A549 (cell line): ENCODE results near the gene NRAP. TPM values are rescaled to one million over a fixed set of nuclear protein-coding genes. Genes with fewer than 3 reads are reported as not detected.

Source experiments
- ATAC-seq, 2 experiments: fragments of 200-7000 bp in 1 of 2; fragments of >200 bp in 1 of 2; cut with Nextera tagmentation in 1 of 2; cut with Tn5 transposase in 1 of 2; 3 replicates each; pipeline versions ENCODE4 v1.8.0 to v1.9.1; 2018 to 2020; ENCODE audit warnings: mild to moderate bottlenecking in 1 of 2, moderate library complexity in 1 of 2
- CTCF ChIA-PET: fragments of 300-600 bp; sonication (Branson Sonifier 250); formaldehyde crosslinking; extraction: SDS; loops from one replicate; lab custom pipeline; 2021; ENCODE audit warnings: antibody characterized with exemption, inconsistent platforms; lab: Yijun Ruan, JAX
- POLR2A ChIA-PET: fragments of 350-600 bp; formaldehyde crosslinking; extraction: SDS; loops from one replicate; lab custom pipeline; 2021; ENCODE audit warnings: antibody characterized with exemption, inconsistent platforms; lab: Yijun Ruan, JAX
- DNase-seq, 2 experiments: peaks; one replicate each; pipeline versions ENCODE4 v3.0.0 to v3.0.0-alpha.2; 2011 to 2016; ENCODE audit warnings: low read depth in 1 of 2, low spot score in 1 of 2
- FAIRE-seq: peaks from 2 replicates; lab custom pipeline; 2011; peaks lifted over from hg19 to GRCh38; lab: Jason Lieb, UNC
- H3K27ac ChIP-seq, 2 experiments: fragments of >200 bp; sonication (Bioruptor Twin); formaldehyde crosslinking; 3 replicates each; pipeline ENCODE4 v1.5.1; 2016 to 2017
- H3K4me1 ChIP-seq: fragments of >200 bp; sonication (Bioruptor Twin); formaldehyde crosslinking; 3 replicates; pipeline ENCODE4 v1.6.1; 2016
- H3K4me2 ChIP-seq: fragments of >200 bp; sonication (Bioruptor Twin); formaldehyde crosslinking; 3 replicates; pipeline ENCODE4 v1.6.1; 2016
- H3K4me3 ChIP-seq: fragments of >200 bp; sonication (Bioruptor Twin); formaldehyde crosslinking; 3 replicates; pipeline ENCODE4 v1.5.1; 2016
- H3K9me3 ChIP-seq: fragments of >200 bp; sonication (Bioruptor Twin); formaldehyde crosslinking; 3 replicates; pipeline ENCODE4 v1.6.1; 2016
- BHLHE40 ChIP-seq: IDR thresholded peaks from 2 replicates; pipeline ENCODE4 v1.6.1; 2012; ENCODE audit warnings: low read depth, low read length, inconsistent platforms
- CHD4 ChIP-seq: fragments of 200-600 bp; sonication (generic); IDR thresholded peaks from 2 replicates; pipeline ENCODE4 v1.6.1; 2016; ENCODE audit warnings: antibody characterized with exemption, mild to moderate bottlenecking, borderline replicate concordance
- EHF ChIP-seq: fragments of 250-450 bp; sonication (Bioruptor Pico); IDR thresholded peaks from 2 replicates; pipeline ENCODE4 v1.5.0; 2020; ENCODE audit warnings: mild to moderate bottlenecking
- EP300 ChIP-seq, 2 experiments: fragments of >200 bp; sonication (Bioruptor Twin); formaldehyde crosslinking; IDR thresholded peaks; 2 replicates in 1 of 2; 3 replicates in 1 of 2; pipeline ENCODE4 v1.6.1; 2016 to 2017
- FOSB ChIP-seq: fragments of 250-450 bp; sonication (Bioruptor Pico); IDR thresholded peaks from 2 replicates; pipeline ENCODE4 v1.5.0; 2020; ENCODE audit warnings: mild to moderate bottlenecking, moderate library complexity
- FOSL2 ChIP-seq, 2 experiments: fragments of 450-650 bp in 1 of 2; fragments of >200 bp in 1 of 2; sonication (Bioruptor Twin) in 1 of 2; formaldehyde crosslinking; IDR thresholded peaks; 2 replicates each; pipeline versions ENCODE4 v1.5.0 to v1.6.1; 2016 to 2020; ENCODE audit warnings: mild to moderate bottlenecking in 1 of 2, moderate library complexity in 1 of 2
- FOXS1 ChIP-seq: fragments of 250-450 bp; sonication (Bioruptor Pico); IDR thresholded peaks from 2 replicates; pipeline ENCODE4 v1.5.0; 2020; ENCODE audit warnings: mild to moderate bottlenecking, moderate library complexity
- HEYL ChIP-seq: fragments of 250-450 bp; sonication (Bioruptor Pico); IDR thresholded peaks from 2 replicates; pipeline ENCODE4 v1.8.0; 2021; ENCODE audit warnings: mild to moderate bottlenecking, moderate library complexity
- HOXB5 ChIP-seq: fragments of 250-450 bp; sonication (Bioruptor Pico); IDR thresholded peaks from 2 replicates; pipeline ENCODE4 v1.5.0; 2020; ENCODE audit warnings: mild to moderate bottlenecking, moderate library complexity
- JUN ChIP-seq, 2 experiments: fragments of >200 bp; sonication (Bioruptor Twin); formaldehyde crosslinking; IDR thresholded peaks; 2 replicates in 1 of 2; 3 replicates in 1 of 2; pipeline ENCODE4 v1.6.1; 2016 to 2017
- KDM1A ChIP-seq: fragments of 200-600 bp; sonication (generic); IDR thresholded peaks from 2 replicates; pipeline ENCODE4 v1.6.1; 2016; ENCODE audit warnings: low read depth, mild to moderate bottlenecking
- MAZ ChIP-seq: fragments of 150-350 bp; IDR thresholded peaks from 2 replicates; pipeline ENCODE4 v1.6.1; 2014; ENCODE audit warnings: antibody characterized with exemption, low read depth, low read length, borderline replicate concordance
- NFE2L2 ChIP-seq: fragments of 150-350 bp; conservative IDR thresholded peaks from 2 replicates; pipeline ENCODE4 v1.6.1; 2014; ENCODE audit warnings: low read length
- NPAS2 ChIP-seq: fragments of 250-450 bp; sonication (Bioruptor Pico); IDR thresholded peaks from 2 replicates; pipeline ENCODE4 v1.8.0; 2022; ENCODE audit warnings: mild to moderate bottlenecking, moderate library complexity, borderline replicate concordance
- NR3C1 ChIP-seq: fragments of >200 bp; sonication (Bioruptor Twin); formaldehyde crosslinking; IDR thresholded peaks from 3 replicates; pipeline ENCODE4 v1.6.1; 2017
- RARB ChIP-seq: fragments of 250-450 bp; sonication (Bioruptor Pico); IDR thresholded peaks from 2 replicates; pipeline ENCODE4 v1.8.0; 2021; ENCODE audit warnings: mild to moderate bottlenecking, moderate library complexity
- SMC3 ChIP-seq: fragments of >200 bp; sonication (Bioruptor Twin); formaldehyde crosslinking; IDR thresholded peaks from 3 replicates; pipeline ENCODE4 v1.6.1; 2018; ENCODE audit warnings: inconsistent platforms
- TP53 ChIP-seq: fragments of 250-450 bp; sonication (Bioruptor Pico); IDR thresholded peaks from 2 replicates; pipeline ENCODE4 v1.5.0; 2021; ENCODE audit warnings: mild to moderate bottlenecking, moderate library complexity
- ZC3H11A ChIP-seq: fragments of 450-650 bp; IDR thresholded peaks from 2 replicates; pipeline ENCODE4 v1.6.1; 2014; ENCODE audit warnings: antibody characterized with exemption, mild to moderate bottlenecking
- ZFP36 ChIP-seq: fragments of 450-650 bp; IDR thresholded peaks from 2 replicates; pipeline ENCODE4 v1.6.1; 2014; ENCODE audit warnings: borderline replicate concordance; ENCODE audit not compliant: partially characterized antibody
- WGBS: methylation state at CpG from one replicate; pipeline ENCODE4 v1.1.6; 2017; ENCODE audit errors: missing lambda C conversion rate; 5-methylcytosine and 5-hydroxymethylcytosine counted together
- polyA plus RNA-seq, 4 experiments: library from polyadenylated mRNA; depleted of rRNA in 3 of 4; stranded (reverse); fragments of >200 nt; fragmentation: RNase III in 1 of 4; extraction: RNeasy Plus Mini Kit Qiagen cat#74134 plus additional on column Dnase treatment in 1 of 4; gene quantifications; 2 replicates in 3 of 4; 3 replicates in 1 of 4; pipeline ENCODE4 v1.2.3, GENCODE V29; 2011 to 2017
- TF ChIP-seq, protein P1 (sequence below): IDR thresholded peaks from 2 replicates; pipeline ENCODE4 v1.6.1; 2012
- TF ChIP-seq, protein P2 (sequence below): IDR thresholded peaks from 2 replicates; pipeline ENCODE4 v1.6.1; 2012; ENCODE audit warnings: low read depth, borderline replicate concordance
- TF ChIP-seq, protein P3 (sequence below): fragments of >200 bp; sonication (Bioruptor Twin); formaldehyde crosslinking; IDR thresholded peaks from 3 replicates; pipeline ENCODE4 v1.6.1; 2016
- TF ChIP-seq, protein P4 (sequence below): IDR thresholded peaks from 2 replicates; pipeline ENCODE4 v1.6.1; 2012

Gene NRAP
- polyA plus RNA-seq, 2 of the 4 experiments (the other 2 are of a cell fraction): not detected

DNA sequence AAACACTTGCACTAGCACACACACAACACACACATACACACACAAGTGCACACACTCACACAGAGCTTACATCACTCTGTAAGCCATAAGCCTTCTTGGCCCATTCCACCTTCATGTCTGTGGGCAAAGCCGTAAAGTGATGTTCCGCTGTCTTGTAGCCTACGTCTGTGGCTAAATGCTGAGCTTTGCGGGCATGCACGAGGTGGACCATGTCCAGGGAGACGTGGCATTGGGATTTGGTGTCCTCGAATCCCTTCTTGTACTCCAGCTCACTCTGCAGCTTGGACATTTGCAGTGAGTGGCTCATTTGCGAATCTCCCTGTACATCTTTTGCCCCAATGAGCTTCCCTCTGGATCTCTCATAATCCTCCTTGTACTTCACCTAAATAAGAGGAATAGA lies 42.0 kb downstream of the NRAP start:
- no peaks in the 10 kb centered on the region for H3K9me3 ChIP-seq
- no peak overlapping the region for H3K4me3 ChIP-seq
- H3K4me1 ChIP-seq: no peaks in the 10 kb centered on the region
- WGBS: 46% methylated on average over 8 of the region's 8 CpGs
- H3K4me2 ChIP-seq: no peak overlapping the region
- POLR2A ChIA-PET: no interaction called here
- FAIRE-seq: no peak
- no peak for TF ChIP-seq MAZ
- no peak for TF ChIP-seq HEYL (CRISPR knock-in tag)
- TF ChIP-seq, protein P1, sequence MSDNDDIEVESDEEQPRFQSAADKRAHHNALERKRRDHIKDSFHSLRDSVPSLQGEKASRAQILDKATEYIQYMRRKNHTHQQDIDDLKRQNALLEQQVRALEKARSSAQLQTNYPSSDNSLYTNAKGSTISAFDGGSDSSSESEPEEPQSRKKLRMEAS: no peak
- CTCF ChIA-PET: interaction anchor here (0.6 to 1.0 kb wide), 5 partner anchors 9 to 1937 kb away, joined by 3 to 4 read pairs (median 3); no protein-coding TSS in a partner anchor
- ATAC-seq: no peak
- no peak for DNase-seq
- no peak overlapping the region for H3K27ac ChIP-seq

DNA sequence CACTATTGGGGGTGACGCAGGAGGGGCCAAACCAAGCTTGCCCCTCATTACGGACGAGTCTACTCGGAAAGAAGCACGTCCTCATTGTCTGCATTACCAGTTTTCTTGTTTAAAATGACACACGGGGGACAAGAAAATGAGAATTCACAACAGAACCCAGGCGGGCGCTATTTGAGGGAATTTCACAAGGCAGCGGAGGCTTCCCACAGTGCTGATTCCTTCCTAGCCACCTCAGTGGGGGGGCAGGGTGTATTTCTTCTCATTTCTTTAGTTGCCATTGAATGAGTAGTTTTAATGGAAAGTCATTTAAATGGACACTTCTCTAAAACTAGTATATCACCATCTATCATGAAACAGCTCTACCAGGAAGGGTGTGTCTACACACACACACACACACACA lies 42.9 kb downstream of the NRAP start:
- TF ChIP-seq NPAS2 (CRISPR knock-in tag): no peak
- TF ChIP-seq EHF (CRISPR knock-in tag): no peak
- TF ChIP-seq JUN (IDR thresholded peaks at IDR 0.05): no peak
- TF ChIP-seq, protein P2, sequence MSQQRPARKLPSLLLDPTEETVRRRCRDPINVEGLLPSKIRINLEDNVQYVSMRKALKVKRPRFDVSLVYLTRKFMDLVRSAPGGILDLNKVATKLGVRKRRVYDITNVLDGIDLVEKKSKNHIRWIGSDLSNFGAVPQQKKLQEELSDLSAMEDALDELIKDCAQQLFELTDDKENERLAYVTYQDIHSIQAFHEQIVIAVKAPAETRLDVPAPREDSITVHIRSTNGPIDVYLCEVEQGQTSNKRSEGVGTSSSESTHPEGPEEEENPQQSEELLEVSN: no peak
- no peak for TF ChIP-seq NFE2L2
- TF ChIP-seq, protein P1: no peak
- no peak for TF ChIP-seq BHLHE40
- TF ChIP-seq NR3C1: no peak
- TF ChIP-seq TP53 (CRISPR knock-in tag): no peak
- TF ChIP-seq EP300 (IDR thresholded peaks at IDR 0.05): no peak
- no peak for TF ChIP-seq RARB (CRISPR knock-in tag)
- TF ChIP-seq CHD4: no peak
- TF ChIP-seq SMC3: no peak
- TF ChIP-seq ZC3H11A: no peak
- no peak for TF ChIP-seq HOXB5 (CRISPR knock-in tag)
- Histone ChIP-seq H3K4me1 (no peaks in the 10 kb centered on the region), H3K27ac (no peak overlapping the region), H3K9me3 (no peaks in the 10 kb centered on the region), H3K4me3 (no peak overlapping the region), H3K4me2 (no peak overlapping the region)
- ChIA-PET POLR2A (no interaction called here), CTCF (no interaction called here)
- DNase-seq: no peak
- no peak for FAIRE-seq
- WGBS: 65% methylated on average over 9 of the region's 9 CpGs
- ATAC-seq: no peak

DNA sequence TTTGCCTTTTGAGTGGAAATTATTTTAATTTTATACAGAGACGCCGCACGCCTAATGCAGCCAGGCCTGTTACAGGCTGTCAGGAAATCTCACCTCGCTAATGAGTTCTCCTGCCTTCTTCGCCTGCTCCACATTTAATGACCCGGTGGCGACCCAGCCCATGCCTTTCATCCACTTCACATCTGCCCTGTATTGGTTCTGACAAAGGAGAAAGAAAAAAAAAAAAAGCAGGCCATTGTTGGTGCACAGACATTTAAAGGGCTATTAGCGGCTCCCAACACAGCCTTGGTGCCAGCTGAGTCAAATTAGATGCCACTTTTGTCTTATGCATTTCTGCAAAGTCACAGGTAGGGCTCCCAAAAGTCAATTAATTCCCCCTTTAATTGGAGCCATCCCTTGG lies 43.3 kb downstream of the NRAP start:
- 74% methylated on average over 8 of the region's 8 CpGs for whole genome bisulfite sequencing
- CTCF ChIA-PET: no interaction called here
- no peak overlapping the region for H3K4me3 ChIP-seq
- H3K4me1 ChIP-seq: no peaks in the 10 kb centered on the region
- FAIRE-seq (no peak), ATAC-seq (no peak), DNase-seq (no peak)
- H3K9me3 ChIP-seq: no peaks in the 10 kb centered on the region
- H3K4me2 ChIP-seq: no peak overlapping the region
- POLR2A ChIA-PET: no interaction called here
- TF ChIP-seq, protein P3, sequence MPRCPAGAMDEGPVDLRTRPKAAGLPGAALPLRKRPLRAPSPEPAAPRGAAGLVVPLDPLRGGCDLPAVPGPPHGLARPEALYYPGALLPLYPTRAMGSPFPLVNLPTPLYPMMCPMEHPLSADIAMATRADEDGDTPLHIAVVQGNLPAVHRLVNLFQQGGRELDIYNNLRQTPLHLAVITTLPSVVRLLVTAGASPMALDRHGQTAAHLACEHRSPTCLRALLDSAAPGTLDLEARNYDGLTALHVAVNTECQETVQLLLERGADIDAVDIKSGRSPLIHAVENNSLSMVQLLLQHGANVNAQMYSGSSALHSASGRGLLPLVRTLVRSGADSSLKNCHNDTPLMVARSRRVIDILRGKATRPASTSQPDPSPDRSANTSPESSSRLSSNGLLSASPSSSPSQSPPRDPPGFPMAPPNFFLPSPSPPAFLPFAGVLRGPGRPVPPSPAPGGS: no peak
- no peak for TF ChIP-seq SMC3
- no peak overlapping the region for H3K27ac ChIP-seq

DNA sequence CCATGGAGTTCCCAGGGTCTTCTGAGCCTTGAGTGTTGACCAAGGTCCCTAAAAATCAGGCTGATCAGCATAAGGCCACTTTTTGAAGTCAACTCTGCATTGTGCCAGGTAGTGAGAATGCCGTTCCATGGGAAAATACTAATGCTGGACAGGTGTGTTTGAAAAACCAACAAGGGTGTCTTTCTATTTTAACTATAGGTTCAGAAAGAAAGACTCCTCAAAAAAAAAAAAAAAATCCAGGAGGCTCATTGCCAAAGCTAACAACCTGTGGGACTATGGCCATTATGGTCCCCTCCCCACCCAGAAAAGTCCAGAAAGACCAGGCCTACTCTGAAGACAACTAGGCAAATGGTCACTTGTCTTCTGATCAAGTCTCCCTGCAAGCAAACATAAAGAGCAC lies 44.4 kb downstream of the NRAP start:
- no peak for ATAC-seq
- 70% methylated on average over 1 of the region's 1 CpG for WGBS
- no peak overlapping the region for H3K27ac ChIP-seq
- no peak overlapping the region for H3K4me2 ChIP-seq
- TF ChIP-seq, protein P2: no peak
- TF ChIP-seq EHF (CRISPR knock-in tag): no peak
- no peak for TF ChIP-seq CHD4
- no peak for TF ChIP-seq BHLHE40
- TF ChIP-seq RARB (CRISPR knock-in tag): no peak
- TF ChIP-seq NFE2L2: no peak
- no peak for TF ChIP-seq TP53 (CRISPR knock-in tag)
- no peak for TF ChIP-seq FOXS1 (CRISPR knock-in tag)
- no peak for TF ChIP-seq FOSL2 (IDR thresholded peaks at IDR 0.05)
- no peak for TF ChIP-seq FOSL2 (CRISPR knock-in tag; IDR thresholded peaks at IDR 0.05)
- TF ChIP-seq KDM1A: no peak
- TF ChIP-seq, protein P4, sequence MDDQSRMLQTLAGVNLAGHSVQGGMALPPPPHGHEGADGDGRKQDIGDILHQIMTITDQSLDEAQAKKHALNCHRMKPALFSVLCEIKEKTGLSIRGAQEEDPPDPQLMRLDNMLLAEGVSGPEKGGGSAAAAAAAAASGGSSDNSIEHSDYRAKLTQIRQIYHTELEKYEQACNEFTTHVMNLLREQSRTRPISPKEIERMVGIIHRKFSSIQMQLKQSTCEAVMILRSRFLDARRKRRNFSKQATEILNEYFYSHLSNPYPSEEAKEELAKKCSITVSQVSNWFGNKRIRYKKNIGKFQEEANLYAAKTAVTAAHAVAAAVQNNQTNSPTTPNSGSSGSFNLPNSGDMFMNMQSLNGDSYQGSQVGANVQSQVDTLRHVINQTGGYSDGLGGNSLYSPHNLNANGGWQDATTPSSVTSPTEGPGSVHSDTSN: no peak
- no peak for TF ChIP-seq ZFP36
- TF ChIP-seq FOSB: no peak
- H3K9me3 ChIP-seq: no peaks in the 10 kb centered on the region
- no peak for FAIRE-seq
- H3K4me1 ChIP-seq: no peaks in the 10 kb centered on the region
- POLR2A ChIA-PET: no interaction called here
- CTCF ChIA-PET: no interaction called here
- H3K4me3 ChIP-seq: no peak overlapping the region
- DNase-seq: no peak
